ENCODE measurements around the gene MYO1E.

The MYO1E gene

DNA sequence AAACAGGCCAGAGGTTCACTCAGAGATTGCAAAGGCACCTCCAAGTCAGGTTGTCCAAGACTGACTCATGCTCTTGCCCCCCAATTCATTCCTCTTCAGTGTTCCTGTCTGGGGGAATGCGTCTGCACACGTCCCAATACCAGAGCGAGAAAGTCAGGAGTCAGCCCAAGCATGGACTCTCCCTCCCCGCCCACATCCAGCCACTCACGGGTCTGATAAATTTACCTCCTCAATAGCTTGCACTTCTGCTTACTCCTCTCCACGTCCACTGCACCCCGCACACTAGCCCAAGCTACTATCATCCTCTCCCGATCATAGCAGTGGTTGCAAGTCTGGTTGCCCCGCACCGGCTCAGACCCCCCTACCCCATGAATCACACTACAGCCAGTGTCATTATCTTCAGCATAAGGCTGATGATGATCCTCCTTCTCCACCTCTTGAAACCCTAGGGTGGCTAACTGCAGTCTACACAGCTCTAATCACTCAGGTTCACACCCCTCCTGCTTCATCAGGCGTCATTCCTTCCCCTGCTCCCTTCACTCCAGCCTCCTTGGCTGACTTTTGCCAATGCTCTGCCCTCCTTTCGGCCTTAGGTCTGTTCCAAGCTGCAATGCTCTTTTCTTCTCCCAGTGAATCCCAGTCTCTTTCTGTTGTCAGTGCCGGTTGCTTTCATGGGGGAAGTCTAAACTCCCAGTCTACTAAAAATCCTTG is 27.6 kb upstream of the MYO1E start:
- in situ Hi-C loops (cut with HindIII; ENCODE audit: low pct_ligation_motif_present, low sequenced_read_pairs): no loop called here
- no peak for DNase-seq
- TF ChIP-seq, protein P1, sequence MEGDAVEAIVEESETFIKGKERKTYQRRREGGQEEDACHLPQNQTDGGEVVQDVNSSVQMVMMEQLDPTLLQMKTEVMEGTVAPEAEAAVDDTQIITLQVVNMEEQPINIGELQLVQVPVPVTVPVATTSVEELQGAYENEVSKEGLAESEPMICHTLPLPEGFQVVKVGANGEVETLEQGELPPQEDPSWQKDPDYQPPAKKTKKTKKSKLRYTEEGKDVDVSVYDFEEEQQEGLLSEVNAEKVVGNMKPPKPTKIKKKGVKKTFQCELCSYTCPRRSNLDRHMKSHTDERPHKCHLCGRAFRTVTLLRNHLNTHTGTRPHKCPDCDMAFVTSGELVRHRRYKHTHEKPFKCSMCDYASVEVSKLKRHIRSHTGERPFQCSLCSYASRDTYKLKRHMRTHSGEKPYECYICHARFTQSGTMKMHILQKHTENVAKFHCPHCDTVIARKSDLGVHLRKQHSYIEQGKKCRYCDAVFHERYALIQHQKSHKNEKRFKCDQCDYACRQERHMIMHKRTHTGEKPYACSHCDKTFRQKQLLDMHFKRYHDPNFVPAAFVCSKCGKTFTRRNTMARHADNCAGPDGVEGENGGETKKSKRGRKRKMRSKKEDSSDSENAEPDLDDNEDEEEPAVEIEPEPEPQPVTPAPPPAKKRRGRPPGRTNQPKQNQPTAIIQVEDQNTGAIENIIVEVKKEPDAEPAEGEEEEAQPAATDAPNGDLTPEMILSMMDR (IDR thresholded peaks at IDR 0.05; ENCODE audit: low read depth, low read length, missing control alignments): no peak

DNA sequence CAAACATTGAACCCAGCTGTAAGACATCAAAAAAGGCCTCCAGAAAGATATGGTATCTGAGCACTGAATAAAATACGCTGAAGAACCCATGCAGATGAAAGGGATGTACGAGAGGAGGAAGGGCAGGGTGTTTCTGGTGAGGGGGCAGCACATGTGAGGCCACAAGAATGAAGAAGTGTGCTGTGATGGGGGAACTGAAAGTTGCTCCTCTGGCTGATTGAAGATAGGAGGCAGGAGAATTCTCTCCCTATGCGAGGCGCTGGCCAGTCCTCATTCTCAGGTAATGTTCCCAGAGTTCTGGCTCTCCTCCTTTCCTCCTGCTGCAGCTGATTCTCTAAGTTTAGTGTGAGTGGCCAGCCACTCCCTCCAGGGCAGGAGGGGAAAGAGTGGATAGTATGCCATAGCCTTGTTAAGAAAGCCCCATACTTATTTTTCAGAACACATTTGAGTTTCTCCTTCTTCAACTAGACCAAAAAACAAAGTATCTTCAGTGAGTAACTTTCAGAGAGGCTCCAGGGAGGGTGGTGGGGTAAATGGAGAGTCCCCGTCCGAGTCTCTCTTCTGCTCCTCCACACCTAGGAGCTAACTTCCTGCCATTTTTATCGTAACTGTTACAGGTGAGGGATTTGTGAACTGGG is 26.9 kb upstream of the MYO1E start:
- Histone ChIP-seq H3K27ac (no peak overlapping the region), H3K27me3 (replicated peaks) (no peaks in the 10 kb centered on the region), H3K4me3 (ENCODE audit: low read depth, low read length) (no peak overlapping the region), H3K36me3 (replicated peaks) (no peaks in the 10 kb centered on the region)
- in situ Hi-C loops (cut with HindIII; ENCODE audit: low pct_ligation_motif_present, low sequenced_read_pairs): no loop called here
- TF ChIP-seq, protein P1 (IDR thresholded peaks at IDR 0.05; ENCODE audit: low read depth, low read length, missing control alignments): no peak
- no peak for DNase-seq

More for the DNA sequence above, 27.6 kb upstream of the MYO1E start:
- no peaks in the 10 kb centered on the region for H3K27me3 ChIP-seq (replicated peaks)
- no peak overlapping the region for H3K4me3 ChIP-seq (ENCODE audit: low read depth, low read length)
- no peaks in the 10 kb centered on the region for H3K36me3 ChIP-seq (replicated peaks)
- no peak overlapping the region for H3K27ac ChIP-seq

DNA sequence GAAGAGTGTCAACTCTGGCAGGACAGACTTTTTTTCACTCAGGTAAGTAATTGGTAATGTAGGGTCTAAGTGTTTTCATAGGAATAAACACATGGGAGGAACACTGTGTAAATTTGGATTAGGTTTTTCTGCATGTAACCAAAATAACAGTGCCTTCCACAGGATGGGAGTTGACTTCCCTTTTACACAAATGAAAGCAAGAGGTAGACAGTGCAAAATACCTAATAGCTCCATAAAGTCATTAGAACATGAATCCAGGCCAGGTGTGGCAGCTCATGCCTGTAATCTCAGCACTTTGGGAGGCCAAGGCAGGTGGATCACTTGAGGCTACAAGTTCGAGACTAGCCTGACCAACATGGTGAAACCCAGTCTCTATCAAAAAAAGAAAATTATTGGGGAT is 25.5 kb upstream of the MYO1E start:
- TF ChIP-seq, protein P1 (IDR thresholded peaks at IDR 0.05; ENCODE audit: low read depth, low read length, missing control alignments): no peak
- Histone ChIP-seq H3K27ac (no peak overlapping the region), H3K36me3 (replicated peaks) (no peaks in the 10 kb centered on the region), H3K27me3 (replicated peaks) (no peaks in the 10 kb centered on the region), H3K4me3 (ENCODE audit: low read depth, low read length) (no peak overlapping the region)
- no peak for DNase-seq
- in situ Hi-C loops (cut with HindIII; ENCODE audit: low pct_ligation_motif_present, low sequenced_read_pairs): no loop called here

DNA sequence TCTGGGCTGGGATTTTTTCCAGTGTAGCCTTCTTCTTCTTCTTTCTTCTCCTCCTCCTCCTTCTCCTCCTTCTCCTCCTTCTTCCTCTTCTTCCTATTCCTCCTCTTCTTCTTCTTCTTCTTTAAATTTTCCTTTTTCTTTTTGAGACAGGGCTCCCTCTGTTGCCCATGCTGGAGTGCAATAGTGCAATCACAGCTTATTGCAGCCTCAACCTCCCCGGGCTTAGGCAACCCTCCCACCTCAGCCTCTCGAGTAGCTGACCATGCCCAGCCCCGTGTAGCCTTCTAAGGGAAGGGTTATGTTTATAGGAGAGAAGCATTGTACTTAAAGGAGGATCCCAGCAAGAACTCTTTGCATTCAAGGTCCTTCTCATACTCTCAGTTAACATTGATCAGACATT is 24.0 kb upstream of the MYO1E start:
- TF ChIP-seq, protein P1 (IDR thresholded peaks at IDR 0.05; ENCODE audit: low read depth, low read length, missing control alignments): peak; percentile 20
- Histone ChIP-seq H3K27me3 (replicated peaks) (no peaks in the 10 kb centered on the region), H3K27ac (no peak overlapping the region), H3K36me3 (replicated peaks) (no peaks in the 10 kb centered on the region), H3K4me3 (ENCODE audit: low read depth, low read length) (no peak overlapping the region)
- no peak for DNase-seq
- in situ Hi-C loops (cut with HindIII; ENCODE audit: low pct_ligation_motif_present, low sequenced_read_pairs): no loop called here

DNA sequence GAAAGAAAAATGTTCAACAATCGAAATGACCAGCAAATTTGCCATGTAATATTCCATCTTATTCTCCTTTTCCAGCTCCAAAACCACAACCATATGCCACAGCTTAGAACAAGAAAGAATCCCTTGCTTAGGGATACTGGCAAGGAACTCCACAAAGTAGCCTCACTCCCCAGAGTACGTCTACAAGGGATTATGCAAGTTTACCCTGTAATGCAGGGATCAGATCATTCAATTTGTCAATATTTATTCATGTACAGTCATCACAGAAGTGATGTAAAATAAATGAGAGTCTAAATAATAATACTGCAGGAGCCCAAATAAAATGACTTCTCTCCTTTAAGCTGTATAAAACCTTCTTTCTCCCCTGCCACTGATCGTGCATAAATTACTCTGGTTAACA is 23.5 kb upstream of the MYO1E start:
- Histone ChIP-seq H3K27me3 (replicated peaks) (no peaks in the 10 kb centered on the region), H3K4me3 (ENCODE audit: low read depth, low read length) (no peak overlapping the region), H3K36me3 (replicated peaks) (no peaks in the 10 kb centered on the region), H3K27ac (no peak overlapping the region)
- no peak for DNase-seq
- TF ChIP-seq, protein P1 (IDR thresholded peaks at IDR 0.05; ENCODE audit: low read depth, low read length, missing control alignments): no peak
- in situ Hi-C loops (cut with HindIII; ENCODE audit: low pct_ligation_motif_present, low sequenced_read_pairs): no loop called here
